Thyroid gland (tissue), 4 donors: ENCODE measurements around the gene XPNPEP2. TPM values are rescaled to one million over a fixed set of nuclear protein-coding genes. Genes with fewer than 3 reads are reported as not detected.

Experiments used
- DNase-seq, 2 donors: peaks; one replicate each; pipeline ENCODE4 v3.0.0-alpha.2; 2019
- H3K27ac ChIP-seq, 3 donors: fragments of 200-600 bp; sonication (generic); 1 replicate in 2 of 3; 2 replicates in 1 of 3; pipeline ENCODE4 v1.5.1; 2016 to 2019; ENCODE audit warnings: mild to moderate bottlenecking in 1 of 3, moderate library complexity in 1 of 3
- H3K27me3 ChIP-seq: fragments of 200-600 bp; sonication (generic); one replicate; pipeline ENCODE4 v1.5.1; 2019
- H3K36me3 ChIP-seq, 2 donors: fragments of 200-600 bp; sonication (generic); one replicate each; pipeline ENCODE4 v1.5.1; 2016 to 2019
- H3K4me1 ChIP-seq, 2 donors: fragments of 200-600 bp; sonication (generic); one replicate each; pipeline ENCODE4 v1.5.1; 2017 to 2019
- H3K4me3 ChIP-seq, 3 donors: fragments of 200-600 bp; sonication (generic); replicated peaks in 1 of 3; 1 replicate in 2 of 3; 2 replicates in 1 of 3; pipeline ENCODE4 v1.5.1; 2016; ENCODE audit warnings: mild to moderate bottlenecking in 1 of 3
- H3K9me3 ChIP-seq: fragments of 200-600 bp; sonication (generic); one replicate; pipeline ENCODE4 v1.5.1; 2017
- CTCF ChIP-seq, 6 experiments: fragments of 200-600 bp in 3 of 6; fragments of 450-650 bp in 3 of 6; sonication (generic) in 3 of 6; IDR thresholded peaks; one replicate each; pipeline ENCODE4 v1.5.1; 2016 to 2019; ENCODE audit warnings: antibody characterized with exemption in 6 of 6, mild to moderate bottlenecking in 2 of 6, inconsistent platforms in 1 of 6, moderate library complexity in 1 of 6
- POLR2A ChIP-seq, 2 donors: fragments of 450-650 bp; IDR thresholded peaks; one replicate each; pipeline ENCODE4 v1.6.1; 2017; ENCODE audit warnings: antibody characterized with exemption in 2 of 2, mild to moderate bottlenecking in 2 of 2, moderate library complexity in 1 of 2
- WGBS, 2 donors: methylation state at CpG; one replicate each; pipeline ENCODE4 v1.1.5; 2017; 5-methylcytosine and 5-hydroxymethylcytosine counted together
- intact Hi-C: fragments of 100-400 bp; cut with DNase I; formaldehyde crosslinking; loops from one replicate; pipeline ENCODE4 v1.15.1; 2023
- total RNA-seq, 4 donors: library from RNA; depleted of rRNA; stranded (reverse); fragments of >200 nt; gene quantifications; one replicate each; pipeline ENCODE4 v1.2.3, GENCODE V29; 2016

The XPNPEP2 gene
- total RNA-seq, 4 donors from 2014 or later: 0.88 to 2.5 (median 1.8) TPM

GRCh38 chrX:129754056-129755024, 15.6 kb downstream of the XPNPEP2 start:
- Histone ChIP-seq H3K27ac (no peak overlapping the region), H3K4me1 (peaks cover under 1 to 3% of the 10 kb centered on the region in 2 donors), H3K36me3 (no peaks in the 10 kb centered on the region), H3K27me3 (no peaks in the 10 kb centered on the region), H3K4me3 (no peak overlapping the region), H3K9me3 (no peaks in the 10 kb centered on the region)
- intact Hi-C loops: no loop called here
- no peak for TF ChIP-seq CTCF (IDR thresholded peaks at IDR 0.05)
- TF ChIP-seq POLR2A (IDR thresholded peaks at IDR 0.05): no peak
- DNase-seq: no peak
- WGBS, 2 donors: 80 to 84% methylated on average over 4 to 18 of the region's 22 CpGs

- no peaks in the 10 kb centered on the region for H3K36me3 ChIP-seq
- no peak for TF ChIP-seq CTCF (IDR thresholded peaks at IDR 0.05)
- no peak for TF ChIP-seq POLR2A (IDR thresholded peaks at IDR 0.05)
- H3K9me3 ChIP-seq: no peaks in the 10 kb centered on the region
- H3K27me3 ChIP-seq: no peaks in the 10 kb centered on the region
- WGBS, 2 donors: 78 to 79% methylated on average over 6 to 11 of the region's 18 CpGs
- no peak overlapping the region for H3K4me3 ChIP-seq
- peaks cover 3 to 12% of the 10 kb centered on the region in 2 donors for H3K4me1 ChIP-seq
- intact Hi-C loops: no loop called here
- H3K27ac ChIP-seq: no peak overlapping the region
- DNase-seq: no peak
Measured at GRCh38 chrX:129755779-129756650, 17.2 kb downstream of the XPNPEP2 start.

GRCh38 chrX:129759576-129760061, 20.8 kb downstream of the XPNPEP2 start:
- no peaks in the 10 kb centered on the region for H3K36me3 ChIP-seq
- peaks cover 3 to 12% of the 10 kb centered on the region in 2 donors for H3K4me1 ChIP-seq
- DNase-seq: peak; percentile 69
- TF ChIP-seq CTCF (IDR thresholded peaks at IDR 0.05) (peak in 3 of 6 experiments; percentile 25 to 32 (median 26)), POLR2A (IDR thresholded peaks at IDR 0.05) (no peak)
- no peaks in the 10 kb centered on the region for H3K27me3 ChIP-seq
- 20 to 23% methylated on average over 4 to 10 of the region's 14 CpGs for WGBS, 2 donors
- no peaks in the 10 kb centered on the region for H3K9me3 ChIP-seq
- H3K4me3 ChIP-seq: no peak overlapping the region
- peak overlapping the region in 2 of 3 donors; percentile 39 to 40 for H3K27ac ChIP-seq
- intact Hi-C loops: no loop called here

GRCh38 chrX:129760155-129760554, 21.4 kb downstream of the XPNPEP2 start:
- H3K27me3 ChIP-seq: no peaks in the 10 kb centered on the region
- no peak overlapping the region for H3K4me3 ChIP-seq
- DNase-seq: peak; percentile 28 to 31
- TF ChIP-seq POLR2A (IDR thresholded peaks at IDR 0.05): no peak
- no peak for TF ChIP-seq CTCF (IDR thresholded peaks at IDR 0.05)
- H3K27ac ChIP-seq: peak overlapping the region; percentile 32 to 40 (median 39)
- peaks cover 3 to 12% of the 10 kb centered on the region in 2 donors for H3K4me1 ChIP-seq
- intact Hi-C loops: no loop called here
- WGBS, 2 donors: 40 to 60% methylated on average over 1 to 4 of the region's 9 CpGs
- no peaks in the 10 kb centered on the region for H3K36me3 ChIP-seq
- no peaks in the 10 kb centered on the region for H3K9me3 ChIP-seq
